GM21390 (cell line): Measurements from ENCODE around the gene SFXN4.

Experiments
- ATAC-seq: cut with Tn5 transposase; IDR thresholded peaks from one replicate; pipeline ENCODE4 v1.9.1; 2021; ENCODE audit not compliant: unreplicated experiment

Gene SFXN4

GRCh38 chr10:119165171-119166117 lies at the start of gene SFXN4:
SFXN4 (minus strand) TSS chr10:119165714; CDS start chr10:119165647, 67 bp downstream.
- ATAC-seq = peak; percentile 92

- ATAC-seq = no peak
These were observed 46.3 kb upstream of the SFXN4 start for GRCh38 chr10:119211625-119212441.

- no peak for ATAC-seq
These were observed 45.7 kb upstream of the SFXN4 start for GRCh38 chr10:119211176-119211575.

- ATAC-seq = no peak
These were observed 45.1 kb upstream of the SFXN4 start for GRCh38 chr10:119210633-119211032.

GRCh38 chr10:119209736-119210355 lies 44.3 kb upstream of the SFXN4 start:
- ATAC-seq = no peak

GRCh38 chr10:119209035-119209735 lies 43.7 kb upstream of the SFXN4 start:
- ATAC-seq = no peak

- no peak for ATAC-seq
These were observed 43.0 kb upstream of the SFXN4 start for GRCh38 chr10:119208553-119208940.

- peak; percentile 6 for ATAC-seq
These were observed 42.4 kb upstream of the SFXN4 start for GRCh38 chr10:119207713-119208552.

GRCh38 chr10:119207366-119207666 lies 41.8 kb upstream of the SFXN4 start, which contains the start of gene GRK5:
GRK5 (plus strand) TSS chr10:119207571; CDS start chr10:119207918, 347 bp downstream.
- ATAC-seq = peak; percentile 73

GRCh38 chr10:119206603-119207365 lies 41.3 kb upstream of the SFXN4 start:
- ATAC-seq = peak; percentile 48

- peak; percentile 29 for ATAC-seq
These were observed 40.5 kb upstream of the SFXN4 start for GRCh38 chr10:119205894-119206602.

- ATAC-seq = no peak
These were observed 37.5 kb upstream of the SFXN4 start for GRCh38 chr10:119203006-119203405.

- ATAC-seq = no peak
These were observed 35.7 kb upstream of the SFXN4 start for GRCh38 chr10:119201233-119201632.

GRCh38 chr10:119199231-119199992 lies 33.9 kb upstream of the SFXN4 start:
- ATAC-seq = no peak

GRCh38 chr10:119198438-119198837 lies 32.9 kb upstream of the SFXN4 start:
- ATAC-seq = no peak

GRCh38 chr10:119197921-119198320 lies 32.4 kb upstream of the SFXN4 start:
- no peak for ATAC-seq

- no peak for ATAC-seq
These were observed 26.4 kb upstream of the SFXN4 start for GRCh38 chr10:119191881-119192280.
